Lower lobe of right lung (tissue), 2 donors: Measurements from ENCODE around the gene GDF7. TPM values are rescaled to one million over a fixed set of nuclear protein-coding genes. Genes with fewer than 3 reads are reported as not detected.
"Not testable (repeated sequence)": the region's sequence is repeated elsewhere in the genome, so short reads cannot be mapped to it uniquely, and the experiment has no call there.

Source experiments
- ATAC-seq, 2 donors: fragments of 200-7000 bp; cut with Tn5 transposase; one replicate each; pipeline ENCODE4 v1.9.1; 2020 to 2022; ENCODE audit warnings: mild to moderate bottlenecking in 2 of 2, moderate library complexity in 2 of 2
- DNase-seq: peaks from one replicate; pipeline ENCODE4 v3.0.0-alpha.2; 2020
- H3K27ac ChIP-seq: fragments of 200-600 bp; one replicate; pipeline ENCODE4 v1.8.0; 2022
- H3K27me3 ChIP-seq: fragments of 200-600 bp; one replicate; pipeline ENCODE4 v1.8.0; 2022; ENCODE audit warnings: low read depth
- H3K36me3 ChIP-seq: fragments of 200-600 bp; one replicate; pipeline ENCODE4 v1.8.0; 2022; ENCODE audit warnings: mild to moderate bottlenecking
- H3K4me1 ChIP-seq: fragments of 200-600 bp; one replicate; pipeline ENCODE4 v1.8.0; 2022
- H3K4me3 ChIP-seq: fragments of 200-600 bp; one replicate; pipeline ENCODE4 v1.8.0; 2022; ENCODE audit warnings: mild to moderate bottlenecking
- H3K9me3 ChIP-seq: fragments of 200-600 bp; one replicate; pipeline ENCODE4 v1.8.0; 2022
- intact Hi-C: fragments of 100-400 bp; cut with DNase I; formaldehyde crosslinking; loops from one replicate; pipeline ENCODE4 v1.11.0; 2022
- total RNA-seq: library from RNA; stranded (reverse); fragmentation: NEBNext Ultra II Directional; extraction: Animal tissue kit (Norgen Biotek cat#: 25700); gene quantifications from one replicate; pipeline ENCODE4 v1.2.1, GENCODE V29; 2021
- TF ChIP-seq, protein P1 (sequence below): fragments of 200-600 bp; IDR thresholded peaks from one replicate; pipeline ENCODE4 v1.8.0; 2022; ENCODE audit warnings: antibody characterized with exemption, mild to moderate bottlenecking
- donor health status: DM: no; HTN: yes; CAD: no; lungs with severe emphysema.

GDF7 gene
- total RNA-seq, 1 donor from 2014 or later, result 0.62 TPM

DNA sequence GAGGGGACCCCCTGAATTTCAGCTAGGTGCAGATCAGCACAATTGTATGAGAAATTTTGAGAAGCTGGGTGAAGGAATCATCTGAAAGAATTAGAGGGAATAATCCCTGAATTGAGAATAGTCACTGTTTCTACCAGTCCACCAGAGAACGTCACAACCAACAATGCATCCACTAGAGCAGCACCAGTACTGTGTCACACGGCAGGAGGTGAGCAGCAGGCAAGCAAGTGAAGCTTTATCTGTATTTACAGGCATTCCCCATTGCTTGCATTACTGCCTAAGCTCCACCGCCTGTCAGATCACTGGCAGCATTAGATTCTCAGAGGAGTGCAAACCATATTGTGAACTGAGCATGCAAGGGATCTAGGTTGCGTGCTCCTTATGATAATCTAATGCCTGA, 40.7 kb downstream of the GDF7 start:
- ATAC-seq (no peak), DNase-seq (no peak)
- Histone ChIP-seq H3K36me3 (no peaks in the 10 kb centered on the region), H3K4me1 (no peaks in the 10 kb centered on the region), H3K27ac (no peak overlapping the region), H3K4me3 (no peak overlapping the region), H3K9me3 (no peaks in the 10 kb centered on the region), H3K27me3 (no peaks in the 10 kb centered on the region)
- TF ChIP-seq, protein P1, sequence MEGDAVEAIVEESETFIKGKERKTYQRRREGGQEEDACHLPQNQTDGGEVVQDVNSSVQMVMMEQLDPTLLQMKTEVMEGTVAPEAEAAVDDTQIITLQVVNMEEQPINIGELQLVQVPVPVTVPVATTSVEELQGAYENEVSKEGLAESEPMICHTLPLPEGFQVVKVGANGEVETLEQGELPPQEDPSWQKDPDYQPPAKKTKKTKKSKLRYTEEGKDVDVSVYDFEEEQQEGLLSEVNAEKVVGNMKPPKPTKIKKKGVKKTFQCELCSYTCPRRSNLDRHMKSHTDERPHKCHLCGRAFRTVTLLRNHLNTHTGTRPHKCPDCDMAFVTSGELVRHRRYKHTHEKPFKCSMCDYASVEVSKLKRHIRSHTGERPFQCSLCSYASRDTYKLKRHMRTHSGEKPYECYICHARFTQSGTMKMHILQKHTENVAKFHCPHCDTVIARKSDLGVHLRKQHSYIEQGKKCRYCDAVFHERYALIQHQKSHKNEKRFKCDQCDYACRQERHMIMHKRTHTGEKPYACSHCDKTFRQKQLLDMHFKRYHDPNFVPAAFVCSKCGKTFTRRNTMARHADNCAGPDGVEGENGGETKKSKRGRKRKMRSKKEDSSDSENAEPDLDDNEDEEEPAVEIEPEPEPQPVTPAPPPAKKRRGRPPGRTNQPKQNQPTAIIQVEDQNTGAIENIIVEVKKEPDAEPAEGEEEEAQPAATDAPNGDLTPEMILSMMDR, result no peak
- intact Hi-C loops, result no loop called here

GRCh38 chr2:20711641-20712040, 44.7 kb downstream of the GDF7 start:
- H3K27ac ChIP-seq, H3K27me3 ChIP-seq, H3K4me1 ChIP-seq, intact Hi-C loops, ATAC-seq, H3K4me3 ChIP-seq, DNase-seq, H3K36me3 ChIP-seq, H3K9me3 ChIP-seq: not testable (repeated sequence)

GRCh38 chr2:20713585-20713984, 46.6 kb downstream of the GDF7 start:
- H3K27me3 ChIP-seq, H3K9me3 ChIP-seq, H3K27ac ChIP-seq, intact Hi-C loops, H3K36me3 ChIP-seq, H3K4me1 ChIP-seq, DNase-seq, H3K4me3 ChIP-seq, ATAC-seq: not testable (repeated sequence)

GRCh38 chr2:20714412-20714811, 47.5 kb downstream of the GDF7 start:
- H3K27ac ChIP-seq, H3K9me3 ChIP-seq, H3K36me3 ChIP-seq, H3K4me3 ChIP-seq, DNase-seq, H3K4me1 ChIP-seq, intact Hi-C loops, ATAC-seq, H3K27me3 ChIP-seq: not testable (repeated sequence)

DNA sequence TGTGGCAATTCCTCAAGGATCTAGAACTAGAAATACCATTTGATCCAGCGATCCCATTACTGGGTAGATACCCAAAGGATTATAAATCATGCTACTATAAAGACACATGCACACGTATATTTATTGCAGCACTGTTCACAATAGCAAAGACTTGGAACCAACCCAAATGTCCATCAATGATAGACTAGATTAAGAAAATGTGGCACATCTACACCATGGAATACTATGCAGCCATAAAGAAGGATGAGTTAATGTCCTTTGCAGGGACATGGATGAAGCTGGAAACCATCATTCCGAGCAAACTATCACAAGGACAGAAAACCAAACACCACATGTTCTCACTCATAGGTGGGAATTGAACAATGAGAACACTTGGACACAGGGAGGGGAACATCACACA, 49.2 kb downstream of the GDF7 start:
- DNase-seq, H3K27ac ChIP-seq, ATAC-seq, H3K9me3 ChIP-seq, H3K27me3 ChIP-seq, intact Hi-C loops, H3K4me3 ChIP-seq, H3K36me3 ChIP-seq, H3K4me1 ChIP-seq: not testable (repeated sequence)

DNA sequence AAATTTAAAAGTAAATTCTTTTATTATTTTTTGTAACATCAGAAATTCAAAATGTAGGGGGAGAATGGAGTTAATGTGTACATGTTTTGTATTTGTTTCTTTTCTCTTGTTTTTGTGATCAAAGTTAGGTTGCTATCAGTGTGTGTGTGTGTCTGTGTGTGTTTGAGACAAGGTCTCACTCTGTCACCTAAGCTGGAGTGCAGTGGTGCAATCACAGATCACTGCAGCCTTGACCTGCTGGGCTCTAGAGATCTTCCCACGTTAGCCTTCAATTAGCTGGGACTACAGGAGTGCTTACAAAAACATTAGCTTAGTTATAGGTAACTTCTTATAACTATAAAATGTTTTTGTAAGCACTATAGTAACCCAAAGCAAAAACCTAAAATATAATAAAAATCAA, 50.7 kb downstream of the GDF7 start:
- H3K4me1 ChIP-seq, result no peaks in the 10 kb centered on the region
- no peak overlapping the region for H3K4me3 ChIP-seq
- ATAC-seq (no peak), DNase-seq (no peak)
- no peak overlapping the region for H3K27ac ChIP-seq
- intact Hi-C loops, result no loop called here
- no peaks in the 10 kb centered on the region for H3K27me3 ChIP-seq
- H3K9me3 ChIP-seq, result no peaks in the 10 kb centered on the region
- H3K36me3 ChIP-seq, result no peaks in the 10 kb centered on the region
- TF ChIP-seq, protein P1, result no peak

GRCh38 chr2:20722592-20723240, 55.8 kb downstream of the GDF7 start:
- TF ChIP-seq, protein P1, result no peak
- Histone ChIP-seq H3K27ac (no peak overlapping the region), H3K4me1 (peaks cover under 1% of the 10 kb centered on the region), H3K27me3 (no peaks in the 10 kb centered on the region), H3K4me3 (no peak overlapping the region), H3K9me3 (no peaks in the 10 kb centered on the region), H3K36me3 (no peaks in the 10 kb centered on the region)
- intact Hi-C loops, result no loop called here
- ATAC-seq (no peak), DNase-seq (no peak)

DNA sequence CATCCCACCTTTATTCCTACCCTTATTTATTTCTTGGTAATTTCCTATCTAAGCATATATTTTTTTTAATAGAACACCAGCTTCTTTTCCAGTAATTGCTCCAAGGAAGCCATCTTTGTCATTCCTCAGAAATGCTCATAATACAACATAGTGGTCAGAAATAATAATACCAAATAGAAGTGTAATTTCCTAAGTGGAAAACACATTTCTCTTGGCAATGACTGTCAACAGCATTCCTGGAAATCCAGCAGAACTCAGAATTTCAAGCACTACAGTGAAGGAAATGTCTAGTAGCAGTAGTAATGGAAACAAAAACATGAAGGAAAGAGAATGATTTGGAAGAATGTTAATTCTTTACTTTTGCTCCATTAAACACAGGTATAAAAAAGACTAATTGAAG, 56.6 kb downstream of the GDF7 start:
- TF ChIP-seq, protein P1, result no peak
- DNase-seq (no peak), ATAC-seq (no peak)
- Histone ChIP-seq H3K27me3 (no peaks in the 10 kb centered on the region), H3K4me3 (no peak overlapping the region), H3K4me1 (peaks cover 9% of the 10 kb centered on the region), H3K9me3 (no peaks in the 10 kb centered on the region), H3K36me3 (no peaks in the 10 kb centered on the region), H3K27ac (no peak overlapping the region)
- intact Hi-C loops, result no loop called here
